ENCODE data around the gene MYO6. TPM values are rescaled to one million over a fixed set of nuclear protein-coding genes. Genes with fewer than 3 reads are reported as not detected.

The MYO6 gene
- polyA plus RNA-seq, 1 experiment = 4.7 TPM

DNA sequence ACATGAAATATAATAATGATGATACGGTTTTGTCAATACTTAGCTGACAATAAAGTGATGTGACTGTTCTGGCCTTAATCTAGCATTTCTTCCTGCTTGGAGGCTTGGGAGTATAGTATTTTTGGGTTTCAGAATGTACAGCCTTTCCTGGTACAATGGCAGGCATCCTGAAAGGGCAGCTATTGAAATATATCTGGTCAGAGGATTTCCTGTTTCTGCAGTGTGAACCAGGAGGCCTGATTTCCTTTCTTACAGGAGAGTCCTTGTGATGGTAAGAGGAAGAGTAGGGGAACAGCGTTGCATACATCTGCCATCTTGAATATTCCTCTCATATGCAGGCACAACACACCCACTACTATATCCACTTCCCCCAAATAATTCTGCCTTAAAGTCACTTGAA, 93.7 kb downstream of the MYO6 start:
- H3K36me3 ChIP-seq (ENCODE audit: control insufficient read depth, insufficient read depth, low read length) = no peaks in the 10 kb centered on the region; the same call in 1 of the 2 replicates
- TF ChIP-seq, protein P1, sequence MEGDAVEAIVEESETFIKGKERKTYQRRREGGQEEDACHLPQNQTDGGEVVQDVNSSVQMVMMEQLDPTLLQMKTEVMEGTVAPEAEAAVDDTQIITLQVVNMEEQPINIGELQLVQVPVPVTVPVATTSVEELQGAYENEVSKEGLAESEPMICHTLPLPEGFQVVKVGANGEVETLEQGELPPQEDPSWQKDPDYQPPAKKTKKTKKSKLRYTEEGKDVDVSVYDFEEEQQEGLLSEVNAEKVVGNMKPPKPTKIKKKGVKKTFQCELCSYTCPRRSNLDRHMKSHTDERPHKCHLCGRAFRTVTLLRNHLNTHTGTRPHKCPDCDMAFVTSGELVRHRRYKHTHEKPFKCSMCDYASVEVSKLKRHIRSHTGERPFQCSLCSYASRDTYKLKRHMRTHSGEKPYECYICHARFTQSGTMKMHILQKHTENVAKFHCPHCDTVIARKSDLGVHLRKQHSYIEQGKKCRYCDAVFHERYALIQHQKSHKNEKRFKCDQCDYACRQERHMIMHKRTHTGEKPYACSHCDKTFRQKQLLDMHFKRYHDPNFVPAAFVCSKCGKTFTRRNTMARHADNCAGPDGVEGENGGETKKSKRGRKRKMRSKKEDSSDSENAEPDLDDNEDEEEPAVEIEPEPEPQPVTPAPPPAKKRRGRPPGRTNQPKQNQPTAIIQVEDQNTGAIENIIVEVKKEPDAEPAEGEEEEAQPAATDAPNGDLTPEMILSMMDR (IDR thresholded peaks at IDR 0.05; ENCODE audit: insufficient read depth, low read depth, low read length) = no peak
- DNase-seq (ENCODE audit: low read depth) = no peak
- POLR2A ChIA-PET = no interaction called here
- CTCF ChIA-PET = no interaction called here
- H3K27me3 ChIP-seq (ENCODE audit: control insufficient read depth, insufficient read depth, low read length) = no peaks in the 10 kb centered on the region
- H3K4me3 ChIP-seq (ENCODE audit: low read depth, low read length) = no peak overlapping the region

DNA sequence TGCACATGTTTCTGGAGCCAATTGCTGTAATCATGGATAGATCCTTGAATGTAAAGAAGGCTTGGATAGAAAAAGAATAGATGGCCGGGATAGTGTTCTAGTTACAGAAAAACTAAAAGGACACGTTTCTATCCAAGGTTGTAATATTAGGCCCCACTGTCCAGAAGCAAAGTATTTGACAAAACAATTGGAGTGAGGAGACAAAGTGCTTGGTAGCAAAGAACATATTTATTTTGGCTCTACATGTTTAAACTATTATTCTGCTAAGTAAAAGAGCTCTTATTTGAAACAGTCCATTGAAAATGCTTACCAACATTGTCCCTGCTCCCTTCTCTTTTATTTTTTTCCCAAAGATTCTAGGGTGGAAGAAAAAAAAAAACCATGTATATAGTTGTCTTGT, 94.4 kb downstream of the MYO6 start:
- CTCF ChIA-PET = interaction anchor here (0.7 kb wide), 1 partner anchor 50 kb away, joined by 3 read pairs; no protein-coding TSS in a partner anchor
- DNase-seq (ENCODE audit: low read depth) = no peak
- POLR2A ChIA-PET = no interaction called here
- no peaks in the 10 kb centered on the region; the same call in 1 of the 2 replicates for H3K36me3 ChIP-seq (ENCODE audit: control insufficient read depth, insufficient read depth, low read length)
- H3K27me3 ChIP-seq (ENCODE audit: control insufficient read depth, insufficient read depth, low read length) = no peaks in the 10 kb centered on the region
- no peak overlapping the region for H3K4me3 ChIP-seq (ENCODE audit: low read depth, low read length)
- TF ChIP-seq, protein P1 (IDR thresholded peaks at IDR 0.05; ENCODE audit: insufficient read depth, low read depth, low read length) = no peak

DNA sequence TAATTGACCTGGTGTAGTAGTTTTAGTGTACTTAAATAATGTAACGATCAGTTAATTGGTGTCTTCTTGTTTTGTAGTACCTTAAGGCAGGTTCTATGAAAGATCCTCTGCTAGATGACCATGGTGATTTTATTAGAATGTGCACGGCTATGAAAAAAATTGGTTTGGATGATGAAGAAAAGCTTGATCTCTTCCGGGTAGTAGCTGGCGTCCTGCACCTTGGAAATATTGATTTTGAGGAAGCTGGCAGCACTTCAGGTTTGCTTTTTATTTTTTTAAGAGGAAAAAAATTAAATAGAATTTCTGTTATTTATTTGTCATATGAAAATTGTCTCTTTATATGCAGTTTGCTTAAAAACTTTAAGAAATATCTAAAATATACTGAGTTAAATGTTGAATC, 99.2 kb downstream of the MYO6 start:
- ChIA-PET POLR2A (no interaction called here), CTCF (no interaction called here)
- Histone ChIP-seq H3K4me3 (ENCODE audit: low read depth, low read length) (no peak overlapping the region), H3K36me3 (ENCODE audit: control insufficient read depth, insufficient read depth, low read length) (no peaks in the 10 kb centered on the region), H3K27me3 (ENCODE audit: control insufficient read depth, insufficient read depth, low read length) (no peaks in the 10 kb centered on the region)
- no peak for DNase-seq (ENCODE audit: low read depth)
- TF ChIP-seq, protein P1 (IDR thresholded peaks at IDR 0.05; ENCODE audit: insufficient read depth, low read depth, low read length) = no peak

DNA sequence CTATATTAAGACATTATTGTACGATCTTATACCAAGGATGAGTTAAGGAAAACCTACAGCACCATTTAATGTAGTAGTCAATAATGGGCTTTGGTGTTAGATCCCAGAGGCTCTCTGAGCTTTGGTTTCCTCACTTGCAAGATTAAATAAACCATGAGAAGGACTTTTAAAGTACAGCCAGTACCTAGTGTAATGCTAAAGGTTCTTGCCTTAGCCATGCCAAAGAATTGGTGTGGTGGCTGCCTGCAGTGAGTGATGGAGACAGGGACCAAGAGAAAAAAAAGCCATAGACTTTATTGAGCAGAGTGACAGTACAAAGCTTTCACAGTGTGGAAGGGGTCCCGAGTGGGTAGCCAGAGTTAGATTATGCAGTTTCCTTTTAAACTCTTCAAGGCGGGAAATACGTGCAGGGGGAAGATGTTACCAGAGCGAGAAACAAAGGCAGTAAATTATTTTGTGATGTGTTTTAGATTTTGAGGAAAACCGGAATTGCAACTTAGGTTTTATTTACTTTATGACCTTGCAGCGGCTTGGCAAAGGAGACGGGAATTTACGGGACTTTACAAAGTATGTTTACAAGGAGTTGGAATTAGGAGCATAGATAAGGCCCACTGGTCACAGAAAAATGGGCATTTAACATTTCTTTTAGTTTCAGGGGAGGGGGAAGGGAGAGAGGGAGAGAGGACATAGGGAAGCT, 100.4 kb downstream of the MYO6 start:
- no peak for DNase-seq (ENCODE audit: low read depth)
- no peak overlapping the region for H3K4me3 ChIP-seq (ENCODE audit: low read depth, low read length)
- H3K36me3 ChIP-seq (ENCODE audit: control insufficient read depth, insufficient read depth, low read length) = no peaks in the 10 kb centered on the region
- TF ChIP-seq, protein P1 (IDR thresholded peaks at IDR 0.05; ENCODE audit: insufficient read depth, low read depth, low read length) = no peak
- H3K27me3 ChIP-seq (ENCODE audit: control insufficient read depth, insufficient read depth, low read length) = no peaks in the 10 kb centered on the region
- ChIA-PET POLR2A (no interaction called here), CTCF (no interaction called here)

DNA sequence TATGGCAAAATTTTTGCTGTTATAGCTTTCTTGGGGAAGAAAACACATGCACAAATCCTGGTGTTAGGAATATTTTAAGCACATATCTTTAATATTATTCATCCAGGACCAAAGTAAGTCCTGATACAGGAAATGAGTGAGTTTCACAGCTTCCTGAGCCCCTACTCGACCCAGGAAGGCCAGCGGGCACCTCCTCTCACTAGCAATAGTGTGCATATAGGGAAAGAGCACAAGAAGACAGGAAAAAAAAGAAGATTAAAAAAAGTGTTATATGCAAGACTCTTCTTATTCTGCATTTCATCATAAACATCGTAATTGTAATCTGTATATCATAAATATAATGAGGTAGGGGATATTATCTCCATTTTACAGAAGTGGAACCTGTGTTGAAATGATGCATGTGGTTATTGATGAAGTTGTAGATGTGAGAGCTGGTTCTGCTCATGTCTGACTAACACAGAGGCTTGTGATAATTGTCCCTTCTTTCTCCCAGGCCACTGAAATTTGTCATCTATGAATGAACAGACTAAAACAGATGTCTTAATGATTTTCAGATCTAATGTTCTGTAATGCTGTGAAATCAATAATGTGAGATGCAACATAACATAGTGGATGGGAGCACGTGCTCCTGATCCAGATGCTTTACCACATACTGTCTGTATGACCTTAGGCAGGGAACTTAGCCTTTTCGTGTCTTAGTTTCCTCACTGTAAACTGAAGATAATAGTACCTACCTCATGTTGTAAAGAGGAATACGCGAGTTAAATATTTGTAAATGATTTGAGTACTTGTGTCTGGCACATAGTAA, 101.2 kb downstream of the MYO6 start:
- H3K27me3 ChIP-seq (ENCODE audit: control insufficient read depth, insufficient read depth, low read length) = no peaks in the 10 kb centered on the region
- H3K36me3 ChIP-seq (ENCODE audit: control insufficient read depth, insufficient read depth, low read length) = no peaks in the 10 kb centered on the region
- no peak for DNase-seq (ENCODE audit: low read depth)
- POLR2A ChIA-PET = no interaction called here
- TF ChIP-seq, protein P1 (IDR thresholded peaks at IDR 0.05; ENCODE audit: insufficient read depth, low read depth, low read length) = no peak
- CTCF ChIA-PET = no interaction called here
- no peak overlapping the region for H3K4me3 ChIP-seq (ENCODE audit: low read depth, low read length)

Measured in BJ (cell line).